Ureter (tissue), 1 donor: ENCODE measurements around the gene COA1. TPM values are rescaled to one million over a fixed set of nuclear protein-coding genes. Genes with fewer than 3 reads are reported as not detected.
"Not testable (repeated sequence)": the region's sequence is repeated elsewhere in the genome, so short reads cannot be mapped to it uniquely, and the experiment has no call there.

Experiments
- DNase-seq: peaks from one replicate; pipeline ENCODE4 v3.0.0-alpha.2; 2020; ENCODE audit warnings: low spot score
- total RNA-seq: library from RNA; stranded (reverse); gene quantifications from one replicate; pipeline ENCODE4 v1.2.4, GENCODE V29; 2023
- donor health status: DM: yes; HTN: yes; CAD: no.

COA1 gene
- total RNA-seq, 1 donor from 2014 or later: 76.2 TPM

- no peak for DNase-seq
Measured at GRCh38 chr7:43689115-43689514, 40.2 kb downstream of the COA1 start.

DNA sequence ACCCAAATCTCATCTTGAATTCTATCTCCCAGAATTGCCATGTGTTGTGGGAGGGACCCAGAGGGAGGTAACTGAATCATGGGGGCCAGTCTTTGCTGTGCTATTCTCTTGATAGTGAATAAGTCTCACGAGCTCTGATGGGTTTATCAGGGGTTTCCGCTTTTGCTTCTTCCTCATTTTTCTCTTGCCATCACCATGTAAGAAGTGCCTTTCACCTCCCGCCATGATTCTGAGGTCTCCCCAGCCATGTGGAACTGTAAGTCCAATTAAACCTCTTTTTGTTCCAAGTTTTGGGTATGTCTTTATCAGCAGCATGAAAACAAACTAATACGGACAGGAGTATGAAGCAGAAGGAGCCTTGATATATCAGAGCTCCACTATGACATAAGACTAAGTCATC is 41.5 kb downstream of the COA1 start:
- DNase-seq: not testable (repeated sequence)

GRCh38 chr7:43686991-43687390 is 42.3 kb downstream of the COA1 start:
- DNase-seq: no peak

GRCh38 chr7:43680736-43681135 is 48.6 kb downstream of the COA1 start:
- no peak for DNase-seq

DNA sequence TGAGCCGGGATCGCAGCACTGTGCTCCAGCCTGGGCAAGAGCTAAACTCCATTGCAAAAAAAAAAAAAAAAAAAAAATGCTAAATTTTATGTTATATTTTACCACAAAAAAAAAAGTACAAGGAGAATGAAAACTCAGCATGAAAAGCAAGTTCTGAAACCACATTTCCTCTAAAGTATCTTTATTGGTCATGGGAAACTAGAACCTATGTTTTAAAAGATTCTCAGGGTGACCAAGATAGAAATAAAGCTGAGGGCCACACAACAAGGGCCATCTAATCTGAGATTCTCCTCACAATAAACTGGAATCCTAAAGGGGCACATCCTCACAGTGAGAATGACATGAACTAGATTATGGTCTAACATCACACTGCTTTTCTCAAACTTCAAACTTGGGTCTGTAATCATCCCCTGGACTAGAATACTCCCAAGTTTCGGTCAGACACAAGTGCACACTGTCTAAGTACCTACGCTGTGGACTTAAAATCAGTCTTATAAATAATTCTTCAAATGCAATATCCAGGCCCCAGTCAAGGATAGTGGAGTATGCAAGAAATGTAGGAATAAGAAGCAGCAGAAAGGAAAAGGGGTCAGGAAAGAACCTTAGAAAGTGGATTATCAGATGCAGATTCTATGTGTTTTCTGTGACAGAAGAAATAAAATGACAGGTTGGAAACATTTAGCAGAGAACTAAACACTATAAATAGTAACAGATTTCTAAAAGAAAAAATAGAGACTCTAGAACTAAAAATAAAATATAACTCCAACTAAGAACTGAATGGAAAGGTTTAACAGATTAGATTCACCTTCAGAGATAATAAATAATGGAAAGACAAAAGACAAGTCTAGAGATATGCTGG is 49.9 kb downstream of the COA1 start:
- no peak for DNase-seq

- no peak for DNase-seq
Measured at GRCh38 chr7:43678315-43678714, 51.0 kb downstream of the COA1 start.

- no peak for DNase-seq
Measured at GRCh38 chr7:43677864-43678263, 51.5 kb downstream of the COA1 start.

GRCh38 chr7:43674559-43675436 is 54.5 kb downstream of the COA1 start:
- DNase-seq: no peak

DNA sequence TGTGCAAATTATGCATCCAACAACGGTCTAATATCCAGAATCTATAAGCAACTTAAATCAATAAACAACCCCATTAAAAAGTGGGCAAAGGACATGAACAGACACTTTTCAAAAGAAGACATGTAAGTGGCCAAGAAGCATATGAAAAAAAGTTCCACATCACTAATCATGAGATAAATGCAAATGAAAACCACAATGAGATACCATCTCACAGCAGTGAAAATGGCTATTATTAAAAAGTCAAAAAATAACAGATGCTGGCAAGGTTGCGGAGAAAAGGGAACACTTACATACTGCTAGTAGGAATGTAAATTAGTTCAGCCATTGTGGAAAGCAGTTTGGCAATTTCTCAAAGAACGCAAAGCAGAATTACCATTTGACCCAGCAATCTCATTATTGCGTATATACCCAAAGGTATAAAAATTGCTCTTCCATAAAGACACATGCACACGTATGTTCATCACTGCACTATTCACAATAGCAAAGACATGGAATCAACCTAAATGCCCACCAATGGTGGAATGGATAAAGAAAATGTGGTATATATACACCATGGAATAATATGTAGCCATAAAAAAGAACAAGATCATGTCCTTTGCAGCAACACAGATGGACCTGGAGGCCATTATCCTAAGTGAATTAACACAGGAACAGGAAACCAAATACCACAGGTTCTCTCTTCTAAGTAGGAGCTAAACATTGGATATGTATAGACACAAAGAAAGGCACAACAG is 55.9 kb downstream of the COA1 start:
- not testable (repeated sequence) for DNase-seq

DNA sequence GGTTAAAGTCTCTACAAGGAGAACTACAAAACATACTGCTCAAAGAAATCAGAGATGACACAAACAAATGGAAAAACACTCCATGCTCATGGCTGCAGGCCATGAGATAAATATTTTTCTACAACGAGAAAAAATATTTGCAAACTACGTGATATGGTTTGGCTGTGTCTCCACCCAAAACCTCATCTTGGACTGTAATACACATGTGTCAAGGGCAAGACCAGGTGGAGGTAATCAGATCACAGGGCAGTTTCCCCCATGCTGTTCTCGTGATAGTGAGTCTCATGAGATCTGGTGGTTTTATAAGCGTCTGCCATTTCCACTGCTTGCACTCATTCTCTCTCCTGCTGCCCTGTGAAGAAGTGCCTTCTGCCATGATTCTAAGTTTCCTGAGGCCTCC is 57.8 kb downstream of the COA1 start:
- DNase-seq: no peak

GRCh38 chr7:43669286-43670081 is 59.8 kb downstream of the COA1 start:
- no peak for DNase-seq

GRCh38 chr7:43668035-43668434 is 61.3 kb downstream of the COA1 start:
- no peak for DNase-seq

DNA sequence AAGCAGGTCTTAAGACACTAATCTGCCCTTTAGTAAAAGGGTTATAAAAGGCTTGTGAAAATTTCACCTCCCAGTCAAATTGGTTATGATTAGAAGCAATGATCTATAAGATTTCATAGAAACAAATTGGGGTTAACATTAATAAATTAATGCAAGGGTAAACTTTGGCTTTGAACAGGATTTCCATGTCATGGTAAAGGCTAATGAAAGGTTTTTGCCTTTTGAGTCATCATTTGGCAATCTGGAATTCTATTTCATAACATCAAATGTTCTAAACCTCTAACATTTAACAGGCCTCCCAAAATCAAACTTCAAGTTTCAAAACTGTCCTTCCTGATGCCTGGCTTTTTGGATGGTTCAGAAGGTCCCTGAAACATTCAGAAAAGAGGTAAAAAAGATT is 62.4 kb downstream of the COA1 start:
- DNase-seq: no peak

- no peak for DNase-seq
Measured at GRCh38 chr7:43664681-43665080, 64.6 kb downstream of the COA1 start.

GRCh38 chr7:43660141-43660540 is 69.2 kb downstream of the COA1 start:
- no peak for DNase-seq

DNA sequence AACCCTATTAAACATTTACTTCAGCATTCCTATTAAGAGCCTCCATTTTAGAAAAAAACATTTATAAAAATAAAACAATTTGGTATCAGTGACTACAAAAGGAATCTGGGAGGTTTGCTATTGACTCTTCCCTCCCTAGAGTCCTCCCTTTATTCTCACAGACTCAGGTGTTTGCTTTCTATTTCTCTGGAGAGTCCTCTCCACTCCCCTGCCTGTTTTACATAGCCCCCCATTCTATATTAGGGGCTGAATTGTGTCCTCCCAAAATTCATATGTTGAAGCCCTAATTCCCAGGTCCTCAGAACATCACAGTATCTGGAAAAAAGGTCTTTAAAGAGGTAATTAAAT is 69.8 kb downstream of the COA1 start:
- no peak for DNase-seq

DNA sequence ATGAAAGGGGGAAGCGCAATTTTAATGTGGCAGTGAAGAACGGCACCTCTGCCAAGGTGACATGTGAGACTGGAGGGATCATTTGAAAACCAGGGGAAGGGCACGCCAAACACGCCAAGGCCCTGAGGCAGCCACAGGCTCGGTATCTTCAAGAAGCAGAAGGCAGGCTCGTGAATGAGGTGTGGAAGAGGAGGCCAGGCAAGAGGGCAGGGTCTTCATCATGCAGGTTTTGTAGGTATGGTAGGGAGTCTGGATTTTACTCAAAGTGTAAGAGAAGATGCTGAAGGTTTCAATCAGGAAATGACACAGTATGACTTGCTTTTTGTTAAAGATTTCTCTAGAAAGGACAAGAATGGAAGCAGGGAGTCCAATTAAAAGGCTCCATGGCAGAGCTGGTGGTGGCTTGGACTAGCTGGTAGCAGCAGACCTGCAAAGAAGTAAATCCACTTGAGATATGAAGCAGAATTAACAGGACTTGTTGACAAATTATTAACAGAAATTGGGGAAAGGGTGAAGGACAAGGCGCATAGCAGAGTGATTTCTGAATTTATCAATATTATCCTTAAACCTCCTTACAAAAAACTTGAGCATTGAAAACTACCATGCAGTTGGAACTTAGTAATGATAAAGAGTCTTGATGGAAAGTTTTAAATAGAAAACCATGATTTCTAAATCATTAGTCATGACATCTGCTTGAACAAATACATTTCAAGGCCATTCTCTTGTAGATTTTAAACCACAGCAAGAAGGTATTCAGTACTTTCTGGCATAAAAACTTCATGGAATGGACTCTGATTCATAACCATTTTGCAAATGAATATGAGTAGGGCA is 70.4 kb downstream of the COA1 start:
- DNase-seq: no peak

DNA sequence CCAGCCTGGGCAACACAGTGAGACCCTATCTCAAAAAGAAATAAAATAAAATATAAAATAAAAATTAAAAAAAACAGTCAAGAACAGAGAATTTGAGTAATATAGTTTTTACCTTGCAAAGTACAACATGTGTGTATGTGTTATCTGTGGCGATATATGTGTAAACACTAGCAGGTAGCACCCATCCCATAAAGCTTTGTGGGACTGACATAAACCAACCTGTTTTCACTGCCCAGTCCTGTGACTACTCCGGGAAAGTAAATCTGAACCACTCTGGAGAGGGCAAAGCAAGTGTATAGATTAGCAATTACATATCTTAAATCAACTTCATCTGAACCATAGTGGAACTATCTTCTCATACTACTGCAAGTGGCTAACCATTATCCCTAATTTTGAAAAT is 72.3 kb downstream of the COA1 start:
- DNase-seq: no peak

GRCh38 chr7:43655584-43655983 is 73.7 kb downstream of the COA1 start:
- DNase-seq: no peak

- DNase-seq: no peak
Measured at GRCh38 chr7:43653891-43654504, 75.3 kb downstream of the COA1 start.
